ENCODE results near the gene VGLL4. TPM values are rescaled to one million over a fixed set of nuclear protein-coding genes. Genes with fewer than 3 reads are reported as not detected.

VGLL4 gene
- total RNA-seq, 1 experiment from 2014 or later = 46.3 TPM

DNA sequence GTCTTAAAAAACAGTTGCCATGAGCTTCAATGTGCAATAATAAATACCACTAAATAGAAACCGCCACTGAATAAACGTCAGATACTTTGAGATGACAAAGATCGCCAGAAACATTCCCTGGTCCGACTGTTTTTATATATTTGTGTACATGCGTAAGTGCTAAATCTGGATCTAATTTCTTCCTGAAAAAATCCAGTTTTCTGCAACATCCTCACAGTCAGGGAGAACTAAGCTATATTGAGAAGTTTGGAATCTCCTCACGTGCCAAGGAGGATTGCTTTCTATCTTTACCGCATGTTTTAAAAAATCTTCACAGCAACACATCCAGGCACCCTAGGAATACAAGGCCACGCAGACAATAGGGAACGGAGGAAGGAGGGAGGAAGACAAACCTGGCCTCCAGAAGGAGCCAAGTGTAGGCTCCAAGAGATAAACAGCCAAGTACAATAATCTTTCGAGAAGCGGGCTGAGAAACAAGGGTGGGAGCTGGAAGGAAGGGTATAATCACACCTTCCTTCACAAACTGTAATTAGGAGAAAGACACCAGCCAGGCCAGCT lies 5.7 kb downstream of the VGLL4 start:
- H3K27ac ChIP-seq (ENCODE audit: low read length) = no peak overlapping the region
- intact Hi-C loops (cut with micrococcal nuclease) = no loop called here
- peaks cover 30% of the 10 kb centered on the region for H4K20me1 ChIP-seq (ENCODE audit: low read length)
- H3K9me3 ChIP-seq (ENCODE audit: low read length) = no peaks in the 10 kb centered on the region
- peak overlapping the region; percentile 44 for H3K4me2 ChIP-seq (ENCODE audit: low read length)
- no peak for ATAC-seq
- H3K79me2 ChIP-seq (ENCODE audit: low read length) = peaks cover 100% of the 10 kb centered on the region
- H3K9ac ChIP-seq (ENCODE audit: low read length) = 0 out of 2 replicates have a peak overlapping the region, but pooled peaks have one; percentile 5
- no peak overlapping the region for H2AFZ ChIP-seq (ENCODE audit: low read length)
- no peaks in the 10 kb centered on the region for H3K36me3 ChIP-seq (ENCODE audit: low read depth, low read length)
- H3K4me3 ChIP-seq (ENCODE audit: low read length) = peak overlapping the region; percentile 17; the same call in 1 of the 2 replicates
- no peaks in the 10 kb centered on the region for H3F3A ChIP-seq (ENCODE audit: low read length, unreplicated experiment)
- no peak for TF ChIP-seq EZH2 (IDR thresholded peaks at IDR 0.05; ENCODE audit: low read length, unreplicated experiment)
- TF ChIP-seq, protein P1, sequence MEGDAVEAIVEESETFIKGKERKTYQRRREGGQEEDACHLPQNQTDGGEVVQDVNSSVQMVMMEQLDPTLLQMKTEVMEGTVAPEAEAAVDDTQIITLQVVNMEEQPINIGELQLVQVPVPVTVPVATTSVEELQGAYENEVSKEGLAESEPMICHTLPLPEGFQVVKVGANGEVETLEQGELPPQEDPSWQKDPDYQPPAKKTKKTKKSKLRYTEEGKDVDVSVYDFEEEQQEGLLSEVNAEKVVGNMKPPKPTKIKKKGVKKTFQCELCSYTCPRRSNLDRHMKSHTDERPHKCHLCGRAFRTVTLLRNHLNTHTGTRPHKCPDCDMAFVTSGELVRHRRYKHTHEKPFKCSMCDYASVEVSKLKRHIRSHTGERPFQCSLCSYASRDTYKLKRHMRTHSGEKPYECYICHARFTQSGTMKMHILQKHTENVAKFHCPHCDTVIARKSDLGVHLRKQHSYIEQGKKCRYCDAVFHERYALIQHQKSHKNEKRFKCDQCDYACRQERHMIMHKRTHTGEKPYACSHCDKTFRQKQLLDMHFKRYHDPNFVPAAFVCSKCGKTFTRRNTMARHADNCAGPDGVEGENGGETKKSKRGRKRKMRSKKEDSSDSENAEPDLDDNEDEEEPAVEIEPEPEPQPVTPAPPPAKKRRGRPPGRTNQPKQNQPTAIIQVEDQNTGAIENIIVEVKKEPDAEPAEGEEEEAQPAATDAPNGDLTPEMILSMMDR (conservative IDR thresholded peaks at IDR 0.05; ENCODE audit: low read depth, low read length) = no peak
- no peak for TF ChIP-seq EZH2phosphoT487 (IDR thresholded peaks at IDR 0.05; ENCODE audit: borderline replicate concordance, low read length)
- CTCF ChIA-PET = no interaction called here
- no peaks in the 10 kb centered on the region for H3K27me3 ChIP-seq (ENCODE audit: low read length)
- no peak for DNase-seq
- POLR2A ChIA-PET (ENCODE audit: unreplicated experiment) = interaction anchor here (0.6 to 0.7 kb wide), 2 partner anchors 23 to 1317 kb away, joined by 3 to 5 read pairs; partner anchors contain the start of gene SEC13
- no TSS peak for BruUV-seq (replicated peaks)
- H3K9me2 ChIP-seq (replicated peaks; ENCODE audit: low read length) = no peaks in the 10 kb centered on the region
- H3K4me1 ChIP-seq (ENCODE audit: insufficient read depth, low read length) = peaks cover 22% of the 10 kb centered on the region; the same call in 1 of the 2 replicates

DNA sequence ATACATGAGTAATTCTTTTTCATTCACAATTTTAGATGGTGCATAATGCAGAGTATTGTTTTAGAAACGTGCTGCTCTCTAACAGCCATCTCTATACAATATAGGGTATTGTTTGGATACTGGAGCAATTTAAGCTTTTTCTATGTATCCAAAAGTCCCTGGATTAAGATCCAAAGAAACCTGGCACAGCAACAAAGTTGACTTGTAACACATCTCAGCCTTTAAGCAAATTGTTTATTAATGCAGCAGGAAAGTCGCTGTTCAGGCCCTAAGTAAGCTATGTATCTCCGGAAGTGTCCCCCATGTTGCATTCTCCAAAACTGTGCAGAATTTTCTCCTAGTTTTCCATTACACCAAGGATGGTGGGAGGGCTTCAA lies 7.3 kb downstream of the VGLL4 start:
- BruUV-seq (replicated peaks) = no TSS peak
- intact Hi-C loops (cut with micrococcal nuclease) = no loop called here
- Histone ChIP-seq H3K27me3 (ENCODE audit: low read length) (no peaks in the 10 kb centered on the region), H3K9me3 (ENCODE audit: low read length) (no peaks in the 10 kb centered on the region), H3K9me2 (replicated peaks; ENCODE audit: low read length) (no peaks in the 10 kb centered on the region), H4K20me1 (ENCODE audit: low read length) (peaks cover 40% of the 10 kb centered on the region), H3F3A (ENCODE audit: low read length, unreplicated experiment) (no peaks in the 10 kb centered on the region), H3K36me3 (ENCODE audit: low read depth, low read length) (no peaks in the 10 kb centered on the region), H3K4me3 (ENCODE audit: low read length) (no peak overlapping the region), H3K27ac (ENCODE audit: low read length) (no peak overlapping the region), H3K4me2 (ENCODE audit: low read length) (no peak overlapping the region), H2AFZ (ENCODE audit: low read length) (no peak overlapping the region), H3K9ac (ENCODE audit: low read length) (no peak overlapping the region), H3K4me1 (ENCODE audit: insufficient read depth, low read length) (peaks cover 20% of the 10 kb centered on the region; the same call in 1 of the 2 replicates), H3K79me2 (ENCODE audit: low read length) (peaks cover 100% of the 10 kb centered on the region)
- TF ChIP-seq EZH2phosphoT487 (IDR thresholded peaks at IDR 0.05; ENCODE audit: borderline replicate concordance, low read length) (no peak), EZH2 (IDR thresholded peaks at IDR 0.05; ENCODE audit: low read length, unreplicated experiment) (no peak)
- TF ChIP-seq, protein P1 (conservative IDR thresholded peaks at IDR 0.05; ENCODE audit: low read depth, low read length) = no peak
- CTCF ChIA-PET = no interaction called here
- DNase-seq (no peak), ATAC-seq (no peak)
- POLR2A ChIA-PET (ENCODE audit: unreplicated experiment) = interaction anchor here (0.6 kb wide), 1 partner anchor 11 kb away, joined by 4 read pairs; no protein-coding TSS in a partner anchor

All from PC-3 (cell line).